NCI-H1930 (cell line): Measurements from ENCODE around the gene FBLN2.

ENCODE experiments used
- DNase-seq, 2 experiments: peaks; one replicate each; lab custom pipeline; 2025; lab: John Stamatoyannopoulos, UW

The FBLN2 gene

GRCh38 chr3:13605555-13605954 is 56.6 kb downstream of the FBLN2 start:
- DNase-seq, result no peak

DNA sequence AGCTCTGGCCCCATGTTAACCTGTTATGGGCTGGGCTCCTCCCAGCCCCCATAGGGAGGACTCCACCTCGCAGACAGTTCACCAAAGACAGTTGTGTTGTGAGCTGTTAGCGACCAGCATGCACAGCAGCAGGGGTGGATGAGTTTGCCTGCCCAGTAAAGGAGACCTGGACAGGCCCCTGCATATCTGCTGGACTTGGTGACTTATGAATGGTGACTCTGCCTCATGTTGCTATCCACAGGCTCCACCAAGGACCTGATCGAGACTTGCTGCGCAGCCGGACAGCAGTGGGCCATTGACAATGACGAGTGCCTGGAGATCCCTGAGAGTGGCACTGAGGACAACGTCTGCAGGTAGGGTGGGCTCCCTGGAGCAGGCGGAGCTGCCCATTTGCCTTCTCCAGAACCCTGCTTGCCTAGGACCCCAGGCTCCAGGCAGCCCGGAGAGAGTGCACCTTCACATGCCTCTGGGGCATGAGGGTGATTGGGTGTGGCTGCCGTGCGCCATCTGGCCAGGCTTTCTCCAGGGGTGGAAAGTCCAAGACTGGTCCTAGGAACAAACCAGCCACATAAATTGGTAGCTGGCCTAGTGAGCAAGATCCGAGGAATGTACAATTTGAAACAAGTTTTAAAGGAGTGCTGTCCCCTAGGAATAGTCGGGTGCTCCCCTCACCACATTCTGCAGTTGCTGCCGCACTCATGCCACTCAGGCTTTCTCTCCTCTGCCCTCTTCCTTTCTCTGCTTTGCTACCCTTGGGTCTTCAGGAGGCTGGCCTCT is 59.1 kb downstream of the FBLN2 start:
- DNase-seq, result no peak

DNA sequence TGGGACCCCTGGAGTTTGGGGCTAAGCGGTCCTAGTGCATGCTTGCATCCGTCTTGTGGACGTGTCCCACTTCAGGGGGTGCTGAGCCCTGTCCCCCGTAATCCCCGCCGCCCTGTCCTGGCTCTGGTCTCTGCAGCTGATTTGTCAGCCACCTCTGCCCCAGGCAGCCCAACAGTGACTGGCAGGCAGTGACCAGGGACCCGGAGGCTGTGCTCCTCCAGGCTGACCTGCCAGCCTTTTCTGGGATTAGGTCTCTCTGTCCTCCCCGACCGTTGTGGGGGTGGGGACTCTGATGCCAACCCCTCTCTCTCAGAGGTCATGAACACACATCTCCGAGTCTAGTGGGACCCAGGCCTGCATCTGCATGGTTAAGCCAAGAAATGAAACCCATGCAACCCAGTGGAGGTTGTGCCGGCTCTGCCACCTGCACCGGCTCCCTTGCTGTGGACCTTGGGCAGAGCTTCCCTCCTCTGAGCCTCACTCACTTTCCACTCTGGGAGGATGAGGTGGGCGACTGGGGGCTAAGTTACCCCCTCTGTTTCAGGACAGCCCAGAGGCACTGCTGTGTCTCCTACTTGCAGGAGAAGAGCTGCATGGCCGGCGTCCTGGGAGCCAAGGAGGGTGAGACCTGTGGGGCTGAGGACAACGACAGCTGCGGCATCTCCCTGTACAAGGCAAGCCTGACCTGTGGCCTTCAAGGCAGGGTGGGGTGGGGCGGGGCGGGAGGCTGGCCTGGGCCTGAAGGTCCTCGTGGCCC is 60.2 kb downstream of the FBLN2 start:
- DNase-seq, result no peak

DNA sequence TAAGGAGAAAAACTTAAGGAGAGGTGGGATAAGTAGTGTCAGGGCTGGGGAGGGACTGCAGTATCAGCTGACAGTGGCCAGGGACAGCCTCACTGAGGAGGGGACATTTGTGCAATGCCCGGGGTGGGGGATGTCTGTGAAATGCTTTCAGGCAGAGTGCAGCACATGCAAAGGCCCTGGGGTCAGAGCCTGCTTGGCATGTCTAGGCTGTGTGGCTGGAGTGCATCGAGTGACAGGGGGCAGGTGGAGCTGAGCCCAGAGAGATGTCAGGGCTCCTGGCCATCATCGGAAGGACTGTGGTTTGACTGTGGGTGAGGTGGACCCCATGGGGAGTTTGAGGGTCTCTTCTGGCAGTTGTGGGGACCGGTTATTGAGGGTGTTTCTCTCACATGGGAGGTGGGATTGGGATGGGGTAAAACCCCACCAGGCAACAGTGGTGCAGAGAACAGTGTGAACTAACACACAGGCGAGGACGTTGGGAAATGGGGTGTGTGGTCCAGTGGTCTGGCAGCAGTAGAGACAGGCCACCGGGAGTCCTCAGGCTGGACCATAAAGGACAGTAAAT is 61.2 kb downstream of the FBLN2 start:
- DNase-seq, result no peak

GRCh38 chr3:13611221-13611620 is 62.3 kb downstream of the FBLN2 start:
- DNase-seq, result no peak

GRCh38 chr3:13612829-13613228 is 63.9 kb downstream of the FBLN2 start:
- no peak for DNase-seq

GRCh38 chr3:13613343-13614190 is 64.6 kb downstream of the FBLN2 start:
- DNase-seq, result no peak

DNA sequence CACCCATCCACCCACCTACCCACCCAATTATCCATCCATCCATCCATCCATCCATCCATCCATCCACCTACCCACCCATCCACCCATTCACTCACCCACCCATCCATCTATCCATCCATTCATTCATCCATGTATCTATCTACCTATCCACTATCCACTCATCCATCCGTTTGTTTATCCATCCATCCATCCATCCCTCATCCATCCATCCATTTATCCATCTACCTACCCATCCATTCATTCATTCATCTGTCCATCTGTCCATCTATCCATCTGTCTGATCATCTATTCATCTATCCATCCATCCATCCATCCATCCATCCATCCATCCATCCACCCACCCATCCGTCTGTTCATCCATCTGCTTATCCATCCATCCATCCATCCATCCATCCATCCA is 65.7 kb downstream of the FBLN2 start:
- no peak for DNase-seq

DNA sequence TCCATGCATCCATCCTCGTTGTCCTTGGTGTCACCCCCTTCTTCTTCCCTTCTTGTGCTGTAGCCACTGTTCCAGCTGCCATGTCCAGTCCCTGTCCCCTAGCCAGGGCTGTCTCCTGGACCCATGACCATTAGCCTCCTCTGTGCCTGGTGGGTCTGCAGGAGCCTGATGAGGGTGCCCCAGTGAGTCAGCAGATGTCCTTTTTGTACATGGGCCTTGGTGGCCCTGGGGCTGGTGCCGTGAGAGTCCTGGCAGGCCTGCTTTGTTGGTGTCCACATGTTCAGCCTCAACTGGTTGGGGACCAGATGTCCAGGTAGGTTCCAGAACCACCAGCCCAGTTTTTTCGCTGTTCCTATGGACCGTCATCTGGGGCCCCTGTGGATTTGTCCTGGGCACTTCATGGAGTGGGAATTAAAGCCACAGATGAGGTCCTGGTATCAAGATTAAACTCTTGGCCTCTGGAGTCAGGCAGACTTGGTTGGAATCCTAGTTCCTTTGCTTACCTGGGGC is 66.1 kb downstream of the FBLN2 start:
- no peak for DNase-seq

GRCh38 chr3:13616359-13616758 is 67.4 kb downstream of the FBLN2 start:
- DNase-seq, result no peak

GRCh38 chr3:13617097-13617738 is 68.3 kb downstream of the FBLN2 start:
- DNase-seq, result no peak

- no peak for DNase-seq
Observed at GRCh38 chr3:13617981-13618380, 69.1 kb downstream of the FBLN2 start.

DNA sequence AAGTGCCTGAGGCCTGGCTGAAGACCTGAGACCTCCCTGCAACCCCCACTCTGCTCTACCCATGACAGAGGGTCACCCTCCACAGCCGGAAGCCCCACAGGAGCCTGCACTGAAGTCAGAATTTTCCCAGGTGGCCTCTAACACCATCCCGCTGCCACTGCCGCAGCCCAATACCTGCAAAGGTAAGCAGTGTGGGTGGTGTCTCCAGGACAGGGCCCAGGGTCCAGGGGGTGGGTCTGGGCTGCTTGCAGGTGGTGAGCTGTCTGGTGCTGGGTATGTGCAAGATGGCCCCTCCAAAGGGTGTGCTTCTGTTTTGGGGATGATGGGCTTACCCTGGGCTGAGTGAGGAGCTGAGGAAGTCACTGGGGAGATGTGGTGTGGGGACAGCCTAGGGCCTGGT is 69.9 kb downstream of the FBLN2 start:
- DNase-seq, result no peak

- DNase-seq, result no peak
Observed at GRCh38 chr3:13619661-13620230, 70.8 kb downstream of the FBLN2 start.

- DNase-seq, result no peak
Observed at GRCh38 chr3:13620281-13620680, 71.4 kb downstream of the FBLN2 start.

- no peak for DNase-seq
Observed at GRCh38 chr3:13620776-13621365, 71.9 kb downstream of the FBLN2 start.

DNA sequence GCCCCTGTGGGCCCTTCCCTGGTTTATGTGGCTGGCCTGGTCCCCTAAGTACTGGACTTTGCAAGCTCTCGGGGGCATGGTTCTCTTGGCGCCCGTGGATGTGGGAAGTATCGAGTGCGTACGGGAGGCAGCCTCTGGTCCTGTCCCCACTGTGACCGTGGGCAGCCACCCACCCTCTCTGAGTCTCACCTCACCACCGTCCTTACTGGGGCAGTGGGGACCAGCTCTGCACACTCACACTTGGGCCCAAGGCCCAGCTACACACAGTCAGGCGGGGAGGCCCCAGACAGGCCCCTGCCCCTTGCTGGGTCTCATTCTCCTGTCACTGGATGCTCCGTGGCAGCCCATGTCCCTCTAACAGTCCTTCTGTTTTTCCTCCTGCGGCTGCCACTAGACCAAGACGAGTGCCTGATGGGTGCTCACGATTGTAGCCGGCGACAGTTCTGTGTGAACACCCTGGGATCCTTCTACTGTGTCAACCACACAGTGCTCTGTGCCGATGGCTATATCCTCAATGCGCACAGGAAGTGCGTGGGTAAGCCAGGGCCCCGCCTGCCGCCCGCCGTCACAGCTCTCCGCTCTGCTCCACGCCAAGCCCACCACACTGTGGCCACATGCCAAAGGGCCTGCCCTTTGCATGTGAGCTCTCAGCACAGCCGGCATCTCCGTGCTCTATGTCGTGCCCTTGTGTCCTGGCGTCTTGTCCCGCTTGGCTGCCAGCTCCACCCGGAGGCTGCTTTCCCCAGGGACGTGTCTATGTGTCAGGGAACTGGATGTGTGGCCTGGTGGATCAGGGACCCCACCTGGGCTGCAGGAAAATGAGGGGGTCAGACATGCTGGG is 72.7 kb downstream of the FBLN2 start:
- no peak for DNase-seq

GRCh38 chr3:13622356-13622755 is 73.4 kb downstream of the FBLN2 start:
- no peak for DNase-seq

DNA sequence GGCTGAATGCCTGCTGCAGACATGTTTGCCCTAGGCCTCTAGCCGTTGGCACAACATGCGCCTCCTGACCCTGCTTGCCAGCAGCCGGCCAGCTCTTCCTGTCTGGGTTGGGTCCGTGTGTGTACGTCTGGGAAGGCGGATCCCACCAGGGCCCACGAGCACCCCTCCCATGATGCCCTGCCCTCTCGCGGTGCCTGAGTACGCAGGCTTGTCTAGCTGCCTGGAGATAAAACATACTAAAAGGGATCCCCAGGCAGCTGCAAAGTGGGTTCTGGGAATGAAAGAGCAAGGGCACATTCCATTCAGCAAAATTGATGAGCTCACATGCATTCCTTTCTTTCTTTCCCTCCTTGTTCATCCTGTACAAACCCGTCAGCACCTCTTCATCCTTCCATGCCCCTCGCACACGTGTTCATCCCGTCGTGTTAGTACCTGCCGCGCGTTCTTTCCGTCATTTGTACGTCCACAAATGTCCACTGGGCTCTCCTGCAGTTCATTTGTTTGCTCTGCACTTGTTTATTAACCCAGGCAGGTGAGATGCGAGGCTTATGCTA is 74.3 kb downstream of the FBLN2 start:
- DNase-seq, result no peak

- no peak for DNase-seq
Observed at GRCh38 chr3:13624021-13624420, 75.1 kb downstream of the FBLN2 start.
